H9 (cell line): ENCODE measurements around the gene CD19. TPM values are rescaled to one million over a fixed set of nuclear protein-coding genes. Genes with fewer than 3 reads are reported as not detected.

Experiments used
- DNase-seq: peaks from one replicate; pipeline ENCODE4 v3.0.0-alpha.2; 2017
- H2AFZ ChIP-seq: one replicate; pipeline ENCODE4 v1.6.1; 2013; ENCODE audit warnings: mild to moderate bottlenecking, low read length, control low read depth, moderate library complexity
- H2AK5ac ChIP-seq: 2 replicates; pipeline ENCODE4 v1.6.1; 2013; ENCODE audit warnings: low read length, control low read depth, mixed read lengths; ENCODE audit not compliant: insufficient read length
- H2BK120ac ChIP-seq: one replicate; pipeline ENCODE4 v1.6.1; 2013; ENCODE audit warnings: low read depth, mild to moderate bottlenecking, low read length, control low read depth, inconsistent platforms; ENCODE audit not compliant: poor library complexity, severe bottlenecking
- H2BK12ac ChIP-seq: 2 replicates; pipeline ENCODE4 v1.6.1; 2013; ENCODE audit warnings: low read length, control low read depth, mixed read lengths, low read depth; ENCODE audit not compliant: insufficient read length
- H2BK15ac ChIP-seq: 2 replicates; pipeline ENCODE4 v1.6.1; 2013; ENCODE audit warnings: low read depth, low read length, control low read depth
- H2BK20ac ChIP-seq: one replicate; pipeline ENCODE4 v1.6.1; 2013; ENCODE audit warnings: low read depth, mild to moderate bottlenecking, low read length, control low read depth, inconsistent platforms; ENCODE audit not compliant: poor library complexity, severe bottlenecking
- H2BK5ac ChIP-seq: 2 replicates; pipeline ENCODE4 v1.6.1; 2013; ENCODE audit warnings: low read length, control low read depth, mixed read lengths; ENCODE audit not compliant: insufficient read length
- H3K14ac ChIP-seq: 2 replicates; pipeline ENCODE4 v1.6.1; 2013; ENCODE audit warnings: low read length, control low read depth; ENCODE audit not compliant: insufficient read depth
- H3K18ac ChIP-seq: 2 replicates; pipeline ENCODE4 v1.6.1; 2013; ENCODE audit warnings: low read depth, mild to moderate bottlenecking, mixed read lengths, low read length, control low read depth; ENCODE audit not compliant: insufficient read length
- H3K23ac ChIP-seq: 2 replicates; pipeline ENCODE4 v1.6.1; 2013; ENCODE audit warnings: low read length, control low read depth, mixed read lengths, low read depth; ENCODE audit not compliant: insufficient read length
- H3K23me2 ChIP-seq: 2 replicates; pipeline ENCODE4 v1.6.1; 2013; ENCODE audit warnings: low read depth, mild to moderate bottlenecking, mixed read lengths, low read length, control low read depth; ENCODE audit not compliant: insufficient read length, poor library complexity, severe bottlenecking
- H3K27ac ChIP-seq: 2 replicates; pipeline ENCODE4 v1.5.1; 2013; ENCODE audit warnings: low read length, control low read depth, mixed read lengths, low read depth; ENCODE audit not compliant: insufficient read length
- H3K27me3 ChIP-seq: 2 replicates; pipeline ENCODE4 v1.6.1; 2013; ENCODE audit warnings: low read length, control low read depth, inconsistent platforms; ENCODE audit not compliant: insufficient read depth
- H3K4ac ChIP-seq: 2 replicates; pipeline ENCODE4 v1.6.1; 2013; ENCODE audit warnings: low read depth, mild to moderate bottlenecking, control low read depth, inconsistent platforms, low read length, moderate library complexity
- H3K4me1 ChIP-seq: 2 replicates; pipeline ENCODE4 v1.6.1; 2013; ENCODE audit warnings: low read length, control low read depth, inconsistent platforms; ENCODE audit not compliant: insufficient read depth
- H3K4me2 ChIP-seq: 2 replicates; pipeline ENCODE4 v1.6.1; 2013; ENCODE audit warnings: low read length, control low read depth, mixed read lengths; ENCODE audit not compliant: insufficient read length, insufficient read depth
- H3K56ac ChIP-seq: 2 replicates; pipeline ENCODE4 v1.6.1; 2013; ENCODE audit warnings: low read depth, mild to moderate bottlenecking, mixed read lengths, low read length, control low read depth; ENCODE audit not compliant: insufficient read length
- H3K79me1 ChIP-seq: 2 replicates; pipeline ENCODE4 v1.6.1; 2013; ENCODE audit warnings: low read depth, mild to moderate bottlenecking, moderate library complexity, low read length, control low read depth, inconsistent platforms; ENCODE audit not compliant: insufficient read depth, poor library complexity, severe bottlenecking
- H3K79me2 ChIP-seq: 2 replicates; pipeline ENCODE4 v1.6.1; 2013; ENCODE audit warnings: low read length, control low read depth, inconsistent platforms; ENCODE audit not compliant: insufficient read depth
- H3K9ac ChIP-seq: 2 replicates; pipeline ENCODE4 v1.6.1; 2013; ENCODE audit warnings: low read length, control low read depth, mixed read lengths; ENCODE audit not compliant: insufficient read length; ENCODE audit errors: extremely low read depth
- H3K9me3 ChIP-seq: one replicate; pipeline ENCODE4 v1.6.1; 2013; ENCODE audit warnings: low read depth, low read length, inconsistent platforms; ENCODE audit not compliant: control insufficient read depth
- H3T11ph ChIP-seq: one replicate; pipeline ENCODE4 v1.6.1; 2013; ENCODE audit warnings: mild to moderate bottlenecking, low read length, control low read depth, inconsistent platforms
- H4K20me1 ChIP-seq: one replicate; pipeline ENCODE4 v1.6.1; 2013; ENCODE audit not compliant: control insufficient read depth, insufficient read length, insufficient read depth
- H4K5ac ChIP-seq: 2 replicates; pipeline ENCODE4 v1.6.1; 2013; ENCODE audit warnings: low read depth, mild to moderate bottlenecking, mixed read lengths, low read length, control low read depth; ENCODE audit not compliant: insufficient read length
- H4K8ac ChIP-seq: replicated peaks from 2 replicates; pipeline ENCODE4 v1.6.1; 2013; ENCODE audit warnings: low read length, control low read depth, mixed read lengths, low read depth; ENCODE audit not compliant: insufficient read length
- H4K91ac ChIP-seq: 2 replicates; pipeline ENCODE4 v1.6.1; 2013; ENCODE audit warnings: low read depth, mild to moderate bottlenecking, moderate library complexity, mixed read lengths, low read length, control low read depth; ENCODE audit not compliant: insufficient read length
- H3K27ac Mint-ChIP-seq, 3 experiments: 2 replicates in 2 of 3; 3 replicates in 1 of 3; pipeline ENCODE4 v1.8.0; 2020 to 2021; ENCODE audit warnings: mixed read lengths in 3 of 3, mild to moderate bottlenecking in 1 of 3, moderate library complexity in 1 of 3
- H3K27me3 Mint-ChIP-seq: 2 replicates; pipeline ENCODE4 v1.8.0; 2021; ENCODE audit warnings: low read depth, mild to moderate bottlenecking, moderate library complexity, mixed read lengths
- H3K36me3 Mint-ChIP-seq, 3 experiments: 2 replicates in 2 of 3; 3 replicates in 1 of 3; pipeline ENCODE4 v1.8.0; 2020 to 2021; ENCODE audit warnings: low read depth in 3 of 3, mixed read lengths in 3 of 3; ENCODE audit not compliant: insufficient read depth in 1 of 3
- H3K4me1 Mint-ChIP-seq, 2 experiments: 2 replicates each; pipeline ENCODE4 v1.8.0; 2020; ENCODE audit warnings: mixed read lengths in 2 of 2
- H3K4me3 Mint-ChIP-seq, 2 experiments: 2 replicates in 1 of 2; 3 replicates in 1 of 2; pipeline ENCODE4 v1.8.0; 2020 to 2021; ENCODE audit warnings: mild to moderate bottlenecking in 2 of 2, mixed read lengths in 2 of 2, moderate library complexity in 1 of 2
- H3K9me3 Mint-ChIP-seq, 2 experiments: 2 replicates in 1 of 2; 3 replicates in 1 of 2; pipeline ENCODE4 v1.8.0; 2020; ENCODE audit warnings: mild to moderate bottlenecking in 2 of 2, mixed read lengths in 2 of 2, moderate library complexity in 1 of 2
- CTCF ChIP-seq: fragments of 200-600 bp; sonication (generic); conservative IDR thresholded peaks from 3 replicates; pipeline ENCODE4 v1.8.0; 2021; ENCODE audit warnings: antibody characterized with exemption, mild to moderate bottlenecking
- WGBS: extraction: QIAGEN DNeasy Blood & Tissue Kit; methylation state at CpG from one replicate; pipeline ENCODE4 v1.1.7; 2013; ENCODE audit warnings: missing lambda C conversion rate, low lambda C conversion rate, mixed read lengths; ENCODE audit not compliant: insufficient read length; ENCODE audit errors: extremely low coverage; 5-methylcytosine and 5-hydroxymethylcytosine counted together
- total RNA-seq: library from RNA; stranded (reverse); gene quantifications from 2 replicates; pipeline ENCODE4 v1.2.1, GENCODE V29; 2021

The CD19 gene
- total RNA-seq, 1 experiment from 2014 or later: 0.50 TPM

DNA sequence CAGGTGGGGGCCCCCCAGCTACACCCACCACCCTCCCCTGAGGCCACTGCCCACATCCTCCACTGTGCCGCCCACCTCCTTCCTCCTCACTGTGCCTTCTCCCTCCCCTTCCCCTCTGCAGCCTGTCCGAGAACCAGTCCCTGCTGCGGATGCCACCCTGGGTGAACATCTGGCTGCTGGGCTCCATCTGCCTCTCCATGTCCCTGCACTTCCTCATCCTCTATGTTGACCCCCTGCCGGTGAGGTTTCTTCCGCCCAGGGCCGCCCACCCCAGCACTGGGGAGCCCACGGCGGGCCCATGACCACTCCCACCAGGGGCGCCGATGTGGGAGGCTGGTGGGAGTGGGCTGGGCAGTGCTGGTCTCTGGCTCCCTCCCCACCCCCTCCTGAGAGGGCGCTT lies 28.9 kb upstream of the CD19 start:
- no peak overlapping the region for H2AK5ac ChIP-seq
- no peak overlapping the region for H3K23ac ChIP-seq
- H3K9me3 Mint-ChIP-seq: no peaks in the 10 kb centered on the region
- no peaks in the 10 kb centered on the region for H3K4me1 ChIP-seq
- H3K4me3 Mint-ChIP-seq: no peak overlapping the region; a peak in 1 of 5 replicates
- no peak overlapping the region for H3K18ac ChIP-seq
- no peak overlapping the region for H2BK120ac ChIP-seq
- no peaks in the 10 kb centered on the region for H3K27me3 Mint-ChIP-seq
- H3K27ac ChIP-seq: no peak overlapping the region
- no peaks in the 10 kb centered on the region for H3K79me1 ChIP-seq
- no peaks in the 10 kb centered on the region for H3K79me2 ChIP-seq
- H3K9me3 ChIP-seq: no peaks in the 10 kb centered on the region
- H2BK20ac ChIP-seq: no peak overlapping the region
- no peak overlapping the region for H4K91ac ChIP-seq
- no peak overlapping the region for H3K9ac ChIP-seq
- H3K4me2 ChIP-seq: no peak overlapping the region
- no peak for TF ChIP-seq CTCF
- no peaks in the 10 kb centered on the region for H3K23me2 ChIP-seq
- no peak for DNase-seq
- H4K20me1 ChIP-seq: no peaks in the 10 kb centered on the region
- no peak overlapping the region for H3K27ac Mint-ChIP-seq
- no peak overlapping the region for H3K56ac ChIP-seq
- peaks cover 0 to 2% (median 0%) of the 10 kb centered on the region in 3 experiments; a peak in 1 of 7 replicates for H3K36me3 Mint-ChIP-seq
- no CpG with 5 or more reads among the region's 11 CpGs for WGBS
- H3K27me3 ChIP-seq: no peaks in the 10 kb centered on the region
- H2BK5ac ChIP-seq: no peak overlapping the region
- no peak overlapping the region for H2BK15ac ChIP-seq
- H2BK12ac ChIP-seq: no peak overlapping the region
- no peaks in the 10 kb centered on the region; a peak in 1 of 4 replicates for H3K4me1 Mint-ChIP-seq
- no peak overlapping the region for H4K5ac ChIP-seq
- H3K4ac ChIP-seq: no peak overlapping the region
- no peak overlapping the region for H2AFZ ChIP-seq
- no peak overlapping the region for H4K8ac ChIP-seq
- no peak overlapping the region for H3K14ac ChIP-seq
- no peak overlapping the region for H3T11ph ChIP-seq
